H7 (cell line): ENCODE measurements around the gene LRRC14B. TPM values are rescaled to one million over a fixed set of nuclear protein-coding genes. Genes with fewer than 3 reads are reported as not detected.
A peak's percentile ranks its signal among the peaks of the same experiment; 100 is the strongest.

ENCODE experiments used
- DNase-seq: peaks from one replicate; pipeline ENCODE4 v3.0.0; 2012
- H3K27me3 ChIP-seq: 2 replicates; pipeline ENCODE4 v1.6.0; 2011; ENCODE audit warnings: mild to moderate bottlenecking, low read length; ENCODE audit not compliant: control insufficient read depth, insufficient read depth
- H3K36me3 ChIP-seq: replicated peaks from 2 replicates; pipeline ENCODE4 v1.5.1; 2011; ENCODE audit warnings: low read length; ENCODE audit not compliant: control insufficient read depth, insufficient read depth
- H3K4me3 ChIP-seq: 2 replicates; pipeline ENCODE4 v1.5.1; 2011; ENCODE audit warnings: low read depth, mild to moderate bottlenecking, control low read depth, low read length, moderate library complexity; ENCODE audit not compliant: insufficient read depth
- total RNA-seq: library from RNA; depleted of rRNA; stranded (reverse); fragments of >200 nt; shearing (Covaris generic); gene quantifications from 2 replicates; pipeline ENCODE4 v1.2.3, GENCODE V29; 2014

The LRRC14B gene
- total RNA-seq, 1 experiment from 2014 or later, result not detected

DNA sequence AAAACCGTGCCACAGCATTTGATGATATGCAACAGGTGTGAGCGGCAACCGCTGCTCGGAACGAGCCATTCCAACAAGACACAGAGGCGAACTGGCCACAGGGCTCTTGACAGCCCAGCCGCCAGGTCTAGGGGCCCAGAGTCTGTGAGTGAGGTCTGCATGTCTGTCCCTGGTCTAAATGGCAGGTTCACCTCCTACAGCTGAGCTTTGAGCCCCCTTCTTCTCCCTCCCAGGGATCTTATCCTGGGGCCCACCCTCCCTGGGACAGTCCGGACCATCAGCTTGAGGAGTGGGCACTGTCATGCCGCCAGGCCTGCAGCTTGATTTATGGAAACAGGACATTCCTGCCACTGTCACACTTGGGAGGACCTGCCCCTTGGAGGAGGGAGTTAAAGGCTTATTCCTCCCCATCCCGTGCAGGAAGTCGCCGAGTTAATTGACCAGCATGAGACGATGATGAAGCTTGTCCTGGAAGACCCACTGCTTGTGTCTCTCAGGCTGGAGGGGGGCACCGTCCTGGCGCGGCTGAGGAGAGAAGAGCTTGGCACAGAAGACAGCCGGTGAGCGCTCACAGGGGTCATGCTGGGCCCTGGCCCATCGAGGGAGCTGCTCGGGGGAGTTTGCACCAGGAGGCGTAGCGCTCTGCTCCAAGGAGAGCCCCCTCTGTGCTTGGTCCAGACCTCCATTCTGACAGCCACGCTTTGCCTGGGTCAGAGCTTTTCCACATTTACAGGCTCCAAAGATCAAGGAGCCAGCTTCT is 35.5 kb upstream of the LRRC14B start:
- peaks cover 38% of the 10 kb centered on the region for H3K36me3 ChIP-seq
- no peak overlapping the region for H3K4me3 ChIP-seq
- no peaks in the 10 kb centered on the region for H3K27me3 ChIP-seq
- peak; percentile 33 for DNase-seq

DNA sequence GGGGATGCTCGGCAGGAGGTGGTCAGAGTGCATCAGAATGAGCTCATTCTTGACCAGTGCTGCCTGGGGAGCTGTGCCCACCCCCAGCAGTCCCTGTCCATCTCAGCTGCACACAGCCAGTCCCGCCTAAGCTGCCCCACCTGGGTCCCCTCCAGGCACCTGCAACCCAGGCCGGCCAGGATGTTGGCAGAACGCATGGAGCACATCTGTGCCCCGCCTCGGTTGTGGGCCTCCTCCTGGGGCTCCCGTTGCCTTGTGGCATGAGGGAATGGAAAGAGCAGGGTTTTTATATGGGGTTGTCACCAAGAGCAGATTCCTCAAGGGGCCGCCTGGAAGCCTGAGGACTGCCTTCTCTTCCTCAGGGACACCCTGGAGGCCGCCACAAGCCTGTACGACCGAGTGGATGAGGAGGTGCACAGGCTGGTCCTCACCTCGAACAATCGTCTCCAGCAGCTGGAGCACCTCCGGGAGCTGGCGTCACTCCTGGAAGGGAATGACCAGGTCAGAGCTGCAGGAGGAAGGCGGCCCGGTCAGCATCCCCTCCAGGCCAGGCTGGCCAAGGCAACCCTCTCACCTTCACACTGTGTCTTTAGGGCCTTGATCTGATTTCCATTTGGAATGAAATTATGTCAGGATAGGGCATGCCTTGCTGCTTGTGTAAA is 34.8 kb upstream of the LRRC14B start:
- H3K4me3 ChIP-seq, result no peak overlapping the region
- DNase-seq, result peak; percentile 42
- peaks cover 37% of the 10 kb centered on the region for H3K36me3 ChIP-seq
- H3K27me3 ChIP-seq, result no peaks in the 10 kb centered on the region

DNA sequence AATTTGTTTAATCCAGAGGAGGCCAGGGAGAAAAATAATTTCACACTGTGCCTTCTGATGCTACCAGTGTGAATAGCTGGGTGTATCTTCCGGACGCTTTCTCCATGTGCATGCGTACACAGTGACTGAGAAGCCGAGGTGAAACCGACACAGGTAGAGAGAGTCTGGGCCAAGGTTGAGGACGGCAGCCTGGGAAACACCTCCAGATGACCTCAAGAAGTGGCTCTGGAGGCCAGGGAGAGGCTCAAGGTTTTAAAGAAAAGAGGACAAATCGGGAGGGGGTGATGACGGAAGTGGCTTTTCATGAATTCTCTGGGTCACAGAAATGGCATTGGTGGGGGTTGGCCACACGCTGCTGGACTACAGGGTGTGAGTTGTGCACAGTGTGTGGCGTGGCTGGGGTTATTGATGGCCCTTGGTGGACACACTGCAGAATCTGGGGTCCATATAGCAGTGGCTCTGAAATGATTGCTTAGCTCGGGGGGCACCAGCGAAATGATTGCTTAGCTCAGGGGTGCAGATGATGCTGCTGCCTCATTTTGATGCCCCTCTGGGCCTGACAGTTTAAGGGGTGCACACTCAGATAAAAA is 34.1 kb upstream of the LRRC14B start:
- Histone ChIP-seq H3K36me3 (peaks cover 37% of the 10 kb centered on the region), H3K4me3 (no peak overlapping the region), H3K27me3 (no peaks in the 10 kb centered on the region)
- DNase-seq, result peak; percentile 18

DNA sequence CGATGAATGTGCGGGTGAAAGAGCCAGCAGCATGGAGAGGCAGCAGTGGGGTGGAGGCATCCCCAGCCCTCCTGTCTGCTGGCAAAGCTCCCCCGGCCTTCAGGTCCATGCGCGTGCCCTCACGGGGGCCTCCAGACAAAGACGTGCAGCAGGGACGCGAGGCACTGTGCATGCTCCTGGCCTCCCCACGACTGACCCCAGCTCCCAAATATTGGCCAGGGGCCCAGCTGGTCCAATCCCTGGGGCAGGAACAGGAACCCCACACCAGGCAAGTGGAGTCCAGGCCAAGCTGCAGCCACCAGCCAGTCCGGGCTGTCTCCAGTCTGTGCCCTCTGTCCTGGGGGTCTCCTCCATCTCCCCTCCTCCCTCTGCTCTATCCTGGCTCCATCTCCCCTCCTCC is 33.5 kb upstream of the LRRC14B start:
- Histone ChIP-seq H3K27me3 (no peaks in the 10 kb centered on the region), H3K4me3 (no peak overlapping the region), H3K36me3 (peaks cover 37% of the 10 kb centered on the region)
- DNase-seq, result peak; percentile 41

DNA sequence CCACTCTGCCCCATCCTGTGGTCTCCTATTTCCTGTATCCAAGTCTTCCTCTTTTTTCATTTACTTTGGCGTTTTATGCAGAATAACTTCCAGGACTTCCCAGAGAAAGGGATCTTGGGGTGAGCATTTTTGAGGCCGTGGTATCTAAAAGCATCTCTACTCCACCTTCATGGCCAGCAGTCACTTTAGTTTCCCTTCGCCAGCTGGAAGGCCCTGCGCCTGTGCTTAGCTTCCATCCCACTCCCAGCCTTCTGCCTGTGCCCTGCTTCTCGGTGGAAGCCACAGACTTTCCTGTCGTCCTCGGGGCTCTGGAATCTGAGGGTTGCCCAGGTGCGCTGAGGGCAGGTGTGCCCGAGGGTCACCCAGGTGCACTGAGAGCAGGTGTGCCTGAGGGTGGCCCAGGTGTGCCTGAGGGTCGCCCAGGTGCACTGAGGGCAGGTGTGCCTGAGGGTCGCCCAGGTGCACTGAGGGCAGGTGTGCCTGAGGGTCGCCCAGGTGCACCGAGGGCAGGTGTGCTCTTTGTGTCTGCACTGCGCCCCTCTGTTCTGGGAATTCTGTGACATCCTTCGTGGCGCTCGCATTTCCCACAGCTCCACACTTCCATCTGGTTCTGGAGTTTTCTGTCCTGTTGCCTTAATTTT is 32.4 kb upstream of the LRRC14B start:
- H3K4me3 ChIP-seq, result no peak overlapping the region
- H3K36me3 ChIP-seq, result peaks cover 30% of the 10 kb centered on the region
- DNase-seq, result peak; percentile 55
- no peaks in the 10 kb centered on the region for H3K27me3 ChIP-seq

DNA sequence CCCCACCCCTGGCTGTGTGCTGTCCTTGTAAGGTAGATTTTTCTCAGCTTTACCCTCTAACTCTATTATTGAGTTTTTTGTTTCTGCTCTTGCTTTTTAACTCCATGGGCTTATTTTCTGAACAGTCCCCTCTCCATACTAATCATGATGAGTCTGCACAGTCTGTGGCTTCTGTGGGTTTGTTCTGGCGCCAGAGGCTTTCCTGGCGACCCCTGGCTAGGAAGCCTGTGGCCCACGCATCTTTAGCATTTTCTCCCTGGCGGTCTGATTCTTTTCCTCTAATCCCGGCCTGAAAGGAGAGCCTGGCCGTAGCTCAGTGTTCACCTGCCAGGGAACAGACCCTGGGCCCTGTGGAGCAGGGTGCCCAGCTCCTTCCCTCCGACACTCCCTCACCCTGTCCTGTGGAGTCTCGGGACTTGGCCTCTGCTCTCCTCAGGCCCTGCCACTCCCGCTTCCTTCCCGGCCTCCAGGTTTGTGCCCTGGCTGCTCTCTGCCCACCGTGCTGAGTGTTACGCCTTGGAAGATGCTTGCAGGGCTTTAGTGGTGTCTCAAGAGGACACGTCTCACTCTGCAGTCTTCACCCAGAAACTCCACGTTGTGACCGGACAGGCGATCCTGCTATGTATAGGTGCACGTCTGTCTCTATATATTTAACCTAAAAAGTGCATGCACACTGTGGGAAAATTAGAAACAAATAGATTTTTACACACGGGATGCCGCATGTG is 31.7 kb upstream of the LRRC14B start:
- peak; percentile 46 for DNase-seq
- no peaks in the 10 kb centered on the region for H3K27me3 ChIP-seq
- no peak overlapping the region for H3K4me3 ChIP-seq
- peaks cover 29% of the 10 kb centered on the region for H3K36me3 ChIP-seq

DNA sequence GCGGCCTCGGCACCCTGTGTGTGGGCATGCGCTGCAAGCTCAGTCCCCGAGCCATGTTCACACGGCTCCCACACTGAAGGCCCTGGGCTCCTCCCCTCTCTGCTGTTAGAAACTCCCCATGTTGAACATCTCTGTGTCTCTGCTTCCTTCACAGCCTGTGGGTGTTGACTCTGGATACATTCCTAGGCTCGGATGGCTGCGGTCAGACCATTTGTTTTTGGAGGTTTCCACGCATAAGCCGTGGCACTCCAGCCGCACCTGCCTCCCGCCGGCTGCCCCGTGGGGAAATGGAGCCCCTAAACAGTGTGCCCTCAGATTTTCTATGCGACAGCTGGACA is 31.2 kb upstream of the LRRC14B start:
- peak; percentile 45 for DNase-seq
- H3K36me3 ChIP-seq, result peaks cover 23% of the 10 kb centered on the region
- H3K27me3 ChIP-seq, result no peaks in the 10 kb centered on the region
- H3K4me3 ChIP-seq, result no peak overlapping the region

DNA sequence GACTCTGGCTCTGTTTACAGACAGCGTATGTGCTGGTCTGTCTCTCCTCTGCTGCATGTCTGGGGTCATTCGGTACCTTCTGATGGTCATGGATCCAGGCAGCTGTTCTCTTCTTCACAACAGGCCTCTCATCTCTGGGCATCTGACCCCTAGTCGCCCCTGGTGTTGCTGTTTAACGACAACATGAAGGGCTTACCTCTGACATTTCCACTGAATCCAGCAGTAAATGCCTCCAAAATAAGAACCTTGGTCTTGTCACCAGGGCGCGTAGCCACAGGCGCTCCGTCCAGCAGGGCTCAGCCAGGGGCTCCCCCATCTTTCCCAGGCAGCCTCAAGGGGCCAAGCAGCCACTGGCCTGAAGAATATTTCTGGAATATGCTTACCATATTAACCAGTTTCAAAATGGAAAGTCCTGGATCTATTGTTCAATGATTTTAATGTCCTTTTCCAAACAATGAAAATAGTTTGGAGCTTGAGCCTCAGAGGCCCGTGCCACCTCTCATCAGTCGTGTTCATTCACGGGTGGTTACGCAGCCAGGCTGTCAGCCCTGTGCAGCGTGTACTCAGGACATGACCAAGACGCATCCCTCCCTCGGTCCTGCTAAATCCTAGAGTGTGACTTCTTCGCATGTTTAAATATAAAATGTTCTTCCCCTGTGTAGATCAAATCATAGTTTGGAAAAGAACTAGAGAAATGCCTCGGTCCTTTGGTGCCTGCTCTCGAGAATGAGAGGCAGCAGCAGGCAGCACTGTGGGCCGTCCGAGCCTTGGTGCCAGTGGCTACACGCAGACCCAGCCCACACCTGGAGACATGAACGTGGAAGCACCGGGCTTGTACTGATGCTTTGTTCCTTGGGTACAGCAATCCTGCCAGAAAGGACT is 30.1 kb upstream of the LRRC14B start:
- no peaks in the 10 kb centered on the region for H3K27me3 ChIP-seq
- H3K4me3 ChIP-seq, result no peak overlapping the region
- DNase-seq, result peak; percentile 34
- H3K36me3 ChIP-seq, result peaks cover 14% of the 10 kb centered on the region

DNA sequence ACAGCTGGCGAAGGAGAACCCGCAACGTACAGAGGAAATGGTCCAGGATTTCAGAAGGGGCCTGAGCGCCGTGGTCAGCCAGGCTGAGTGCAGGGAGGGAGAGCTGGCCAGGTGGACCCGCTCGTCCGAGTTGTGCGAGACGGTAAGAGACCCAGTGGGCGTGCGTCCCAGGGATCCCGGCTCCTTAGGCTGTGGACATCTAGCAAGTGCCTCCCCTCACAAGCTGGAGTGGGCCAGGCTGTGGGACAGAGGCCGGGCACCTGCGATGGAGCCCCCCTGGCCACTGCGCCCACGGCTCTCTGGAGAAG is 29.5 kb upstream of the LRRC14B start:
- Histone ChIP-seq H3K27me3 (no peaks in the 10 kb centered on the region), H3K36me3 (peaks cover 10% of the 10 kb centered on the region)
- DNase-seq, result peak; percentile 50

DNA sequence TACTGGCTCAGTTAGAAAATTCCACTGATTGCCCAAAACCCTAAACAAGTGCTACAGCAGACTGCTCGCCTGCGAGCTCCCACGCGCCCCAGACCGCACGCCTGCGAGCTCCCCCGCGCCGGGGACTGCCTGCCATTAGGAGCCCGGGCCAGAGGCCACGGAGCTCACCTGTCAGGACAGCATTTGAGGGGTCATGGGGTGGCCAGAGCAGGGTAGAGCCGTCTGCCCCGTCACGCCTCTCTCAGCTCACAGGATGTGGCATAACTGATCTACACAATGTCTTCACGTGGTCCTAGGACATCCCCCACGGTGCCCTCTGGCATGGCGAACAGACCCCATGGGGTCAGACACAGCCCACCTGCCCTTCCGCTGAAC is 29.1 kb upstream of the LRRC14B start:
- peaks cover 8% of the 10 kb centered on the region for H3K36me3 ChIP-seq
- DNase-seq, result peak; percentile 55

More for the DNA sequence above, 29.5 kb upstream of the LRRC14B start:
- no peak overlapping the region for H3K4me3 ChIP-seq

DNA sequence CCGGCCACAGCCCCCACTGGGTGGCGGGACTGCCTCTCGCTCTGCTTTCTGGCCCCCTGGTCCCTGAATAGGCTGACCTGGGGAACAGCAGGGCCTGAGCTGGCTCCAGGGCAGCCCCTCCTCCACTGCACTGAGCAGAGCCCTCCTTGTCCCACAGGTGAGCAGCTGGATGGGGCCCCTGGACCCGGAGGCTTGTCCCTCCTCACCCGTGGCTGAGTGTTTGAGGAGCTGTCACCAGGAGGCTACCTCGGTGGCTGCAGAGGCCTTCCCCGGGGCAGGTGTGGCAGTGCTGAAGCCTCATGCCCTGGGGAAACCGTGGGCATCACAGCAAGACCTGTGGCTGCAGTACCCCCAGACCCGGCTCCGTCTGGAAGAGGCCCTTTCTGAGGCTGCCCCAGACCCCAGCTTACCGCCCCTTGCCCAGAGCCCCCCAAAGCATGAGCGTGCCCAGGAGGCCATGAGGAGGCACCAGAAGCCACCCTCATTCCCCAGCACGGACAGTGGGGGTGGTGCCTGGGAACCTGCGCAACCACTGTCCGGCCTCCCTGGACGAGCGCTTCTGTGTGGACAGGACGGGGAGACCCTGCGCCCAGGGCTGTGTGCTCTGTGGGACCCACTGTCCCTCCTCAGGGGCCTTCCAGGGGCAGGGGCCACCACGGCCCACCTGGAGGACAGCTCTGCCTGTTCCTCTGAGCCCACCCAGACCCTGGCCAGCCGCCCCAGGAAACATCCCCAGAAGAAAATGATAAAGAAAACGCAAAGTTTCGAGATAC is 28.5 kb upstream of the LRRC14B start:
- Histone ChIP-seq H3K27me3 (no peaks in the 10 kb centered on the region), H3K36me3 (peaks cover 5% of the 10 kb centered on the region), H3K4me3 (no peak overlapping the region)
- peak; percentile 51 for DNase-seq

More for the DNA sequence above, 29.1 kb upstream of the LRRC14B start:
- Histone ChIP-seq H3K27me3 (no peaks in the 10 kb centered on the region), H3K4me3 (no peak overlapping the region)

DNA sequence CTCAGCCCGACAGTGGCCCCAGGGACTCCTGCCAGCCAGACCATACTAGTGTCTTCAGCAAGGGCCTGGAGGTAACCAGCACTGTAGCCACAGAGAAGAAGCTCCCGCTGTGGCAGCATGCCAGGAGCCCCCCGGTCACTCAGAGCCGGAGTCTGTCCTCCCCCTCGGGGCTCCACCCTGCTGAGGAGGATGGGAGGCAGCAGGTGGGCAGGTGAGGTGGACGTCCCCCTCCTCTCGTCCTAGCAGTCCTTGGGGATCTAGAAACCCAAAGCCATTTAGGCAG is 28.0 kb upstream of the LRRC14B start:
- H3K4me3 ChIP-seq, result no peak overlapping the region
- peaks cover 5% of the 10 kb centered on the region for H3K36me3 ChIP-seq
- H3K27me3 ChIP-seq, result no peaks in the 10 kb centered on the region
- peak; percentile 41 for DNase-seq

DNA sequence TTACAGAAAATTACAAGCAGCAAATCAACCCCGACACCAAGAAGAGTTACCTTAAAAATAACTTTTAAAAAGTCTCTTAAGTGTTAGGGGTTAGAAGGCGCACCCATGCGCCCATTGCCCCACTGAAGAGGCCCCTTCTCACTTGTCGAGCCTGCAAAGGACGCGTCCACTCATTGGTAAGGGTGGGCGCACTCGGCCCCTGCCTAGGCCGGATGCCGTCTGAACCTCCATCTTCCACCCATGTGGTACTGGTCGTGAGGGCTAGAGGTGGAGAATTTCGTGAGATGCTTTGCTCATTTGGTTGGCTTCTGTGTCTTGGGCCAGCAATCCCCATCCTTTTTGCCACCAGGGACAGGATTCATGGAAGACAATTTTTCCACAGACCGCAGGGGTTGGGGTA is 27.5 kb upstream of the LRRC14B start:
- Histone ChIP-seq H3K36me3 (peaks cover 5% of the 10 kb centered on the region), H3K27me3 (no peaks in the 10 kb centered on the region), H3K4me3 (no peak overlapping the region)
- no peak for DNase-seq
